CD4-positive, alpha-beta T cell treated with Interferon gamma for 1 hour (primary cell): Measurements from ENCODE around the gene ATG9B.

Source experiments
- DNase-seq: peaks from one replicate; pipeline ENCODE4 v3.0.0-alpha.2; 2020

Gene ATG9B, protein sequence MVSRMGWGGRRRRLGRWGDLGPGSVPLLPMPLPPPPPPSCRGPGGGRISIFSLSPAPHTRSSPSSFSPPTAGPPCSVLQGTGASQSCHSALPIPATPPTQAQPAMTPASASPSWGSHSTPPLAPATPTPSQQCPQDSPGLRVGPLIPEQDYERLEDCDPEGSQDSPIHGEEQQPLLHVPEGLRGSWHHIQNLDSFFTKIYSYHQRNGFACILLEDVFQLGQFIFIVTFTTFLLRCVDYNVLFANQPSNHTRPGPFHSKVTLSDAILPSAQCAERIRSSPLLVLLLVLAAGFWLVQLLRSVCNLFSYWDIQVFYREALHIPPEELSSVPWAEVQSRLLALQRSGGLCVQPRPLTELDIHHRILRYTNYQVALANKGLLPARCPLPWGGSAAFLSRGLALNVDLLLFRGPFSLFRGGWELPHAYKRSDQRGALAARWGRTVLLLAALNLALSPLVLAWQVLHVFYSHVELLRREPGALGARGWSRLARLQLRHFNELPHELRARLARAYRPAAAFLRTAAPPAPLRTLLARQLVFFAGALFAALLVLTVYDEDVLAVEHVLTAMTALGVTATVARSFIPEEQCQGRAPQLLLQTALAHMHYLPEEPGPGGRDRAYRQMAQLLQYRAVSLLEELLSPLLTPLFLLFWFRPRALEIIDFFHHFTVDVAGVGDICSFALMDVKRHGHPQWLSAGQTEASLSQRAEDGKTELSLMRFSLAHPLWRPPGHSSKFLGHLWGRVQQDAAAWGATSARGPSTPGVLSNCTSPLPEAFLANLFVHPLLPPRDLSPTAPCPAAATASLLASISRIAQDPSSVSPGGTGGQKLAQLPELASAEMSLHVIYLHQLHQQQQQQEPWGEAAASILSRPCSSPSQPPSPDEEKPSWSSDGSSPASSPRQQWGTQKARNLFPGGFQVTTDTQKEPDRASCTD

DNA sequence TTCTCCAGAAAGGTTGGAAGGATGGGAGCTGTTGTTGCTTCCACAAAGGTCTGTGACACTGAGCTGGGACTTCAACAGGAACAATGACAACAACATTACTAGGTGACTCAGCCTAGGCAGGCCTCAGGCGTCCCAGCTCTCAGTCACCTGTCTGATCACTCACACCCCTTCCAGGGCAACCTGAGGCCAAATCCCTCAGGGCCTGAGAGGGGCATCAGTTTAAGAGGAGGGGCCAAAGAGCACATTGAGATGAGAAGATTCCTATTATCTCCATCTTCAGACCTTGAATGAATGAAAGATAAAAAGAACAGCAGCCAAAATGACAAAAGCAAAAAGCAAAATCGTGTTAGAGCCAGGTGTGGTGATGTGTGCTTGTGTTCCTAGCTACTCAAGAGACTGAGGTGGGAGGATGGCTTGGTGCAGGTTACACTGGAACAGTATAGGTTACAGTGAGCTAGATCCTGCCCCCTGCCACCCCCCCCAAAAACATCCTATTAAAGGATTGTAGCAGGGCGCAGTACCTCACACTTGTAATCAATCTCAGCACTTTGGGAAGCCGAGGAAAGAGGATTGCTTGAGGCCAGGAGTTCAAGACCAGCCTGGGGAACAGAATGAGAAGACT is at the start of gene ATG9B:
Gene ATG9B, minus strand, starts transcription at position 60 of the 622 bp plus-strand sequence. CDS start 71 bp downstream, outside the sequence.
- no peak for DNase-seq

DNA sequence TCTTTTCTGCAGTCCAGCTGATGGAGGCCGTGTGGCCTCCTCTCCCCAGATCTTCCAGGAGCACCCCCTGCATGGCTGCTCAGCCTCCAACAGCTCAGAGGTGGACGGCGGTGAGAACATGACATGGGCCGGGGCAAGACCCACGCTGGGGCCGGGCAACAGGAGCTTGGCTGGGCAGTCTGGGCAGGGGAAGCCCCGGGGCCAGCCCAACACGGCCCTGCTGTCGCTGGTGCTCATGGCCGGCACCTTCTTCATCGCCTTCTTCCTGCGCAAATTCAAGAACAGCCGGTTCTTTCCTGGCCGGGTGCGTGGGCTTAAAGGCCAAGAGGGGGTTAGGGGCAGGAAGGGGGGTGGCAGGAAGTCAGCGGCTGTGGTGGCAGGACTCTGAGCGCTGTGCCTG is 49.7 kb upstream of the ATG9B start:
- no peak for DNase-seq

DNA sequence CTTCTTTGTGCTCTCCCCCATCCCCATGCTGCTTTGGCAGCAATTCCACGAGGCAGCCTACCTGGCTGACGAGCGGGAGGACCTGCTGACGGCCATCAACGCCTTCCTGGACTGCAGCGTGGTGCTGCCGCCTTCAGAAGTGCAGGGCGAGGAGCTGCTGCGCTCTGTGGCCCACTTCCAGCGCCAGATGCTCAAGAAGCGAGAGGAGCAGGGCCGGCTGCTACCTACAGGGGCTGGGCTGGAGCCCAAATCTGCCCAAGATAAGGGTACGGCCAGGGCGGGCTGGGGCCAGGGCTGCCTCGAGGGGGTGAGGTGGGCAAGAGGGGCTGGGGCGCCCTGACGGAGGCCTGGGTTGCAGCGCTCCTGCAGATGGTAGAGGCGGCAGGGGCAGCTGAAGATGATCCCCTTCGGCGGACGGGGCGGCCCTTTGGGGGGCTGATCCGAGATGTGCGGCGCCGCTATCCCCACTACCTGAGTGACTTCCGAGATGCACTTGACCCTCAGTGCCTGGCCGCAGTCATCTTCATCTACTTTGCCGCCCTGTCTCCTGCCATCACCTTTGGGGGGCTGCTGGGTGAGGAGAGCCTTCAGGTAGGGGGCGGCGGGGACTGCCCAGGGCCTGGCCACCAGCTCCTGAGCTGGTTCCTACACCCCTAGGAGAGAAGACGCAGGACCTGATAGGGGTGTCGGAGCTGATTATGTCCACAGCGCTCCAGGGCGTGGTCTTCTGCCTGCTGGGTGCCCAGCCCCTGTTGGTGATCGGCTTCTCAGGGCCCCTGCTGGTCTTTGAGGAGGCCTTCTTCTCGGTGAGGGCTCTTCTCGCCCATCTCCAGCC is 47.0 kb upstream of the ATG9B start:
- DNase-seq = no peak

DNA sequence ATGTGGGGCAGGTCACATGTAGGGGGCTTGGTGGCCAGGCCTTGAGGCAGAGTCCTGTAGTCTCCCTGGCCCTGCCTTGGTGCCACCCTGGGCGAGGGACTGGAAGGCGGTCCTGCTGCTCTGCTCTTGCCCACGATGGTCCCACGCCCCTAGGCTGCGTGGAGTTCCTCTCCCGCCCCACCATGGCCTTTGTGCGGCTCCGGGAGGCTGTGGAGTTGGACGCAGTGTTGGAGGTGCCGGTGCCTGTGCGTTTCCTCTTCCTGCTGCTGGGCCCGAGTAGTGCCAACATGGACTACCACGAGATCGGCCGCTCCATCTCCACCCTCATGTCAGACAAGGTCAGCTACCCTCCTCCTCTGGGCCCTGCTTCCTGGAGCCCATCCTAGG is 46.3 kb upstream of the ATG9B start:
- DNase-seq = no peak

DNA sequence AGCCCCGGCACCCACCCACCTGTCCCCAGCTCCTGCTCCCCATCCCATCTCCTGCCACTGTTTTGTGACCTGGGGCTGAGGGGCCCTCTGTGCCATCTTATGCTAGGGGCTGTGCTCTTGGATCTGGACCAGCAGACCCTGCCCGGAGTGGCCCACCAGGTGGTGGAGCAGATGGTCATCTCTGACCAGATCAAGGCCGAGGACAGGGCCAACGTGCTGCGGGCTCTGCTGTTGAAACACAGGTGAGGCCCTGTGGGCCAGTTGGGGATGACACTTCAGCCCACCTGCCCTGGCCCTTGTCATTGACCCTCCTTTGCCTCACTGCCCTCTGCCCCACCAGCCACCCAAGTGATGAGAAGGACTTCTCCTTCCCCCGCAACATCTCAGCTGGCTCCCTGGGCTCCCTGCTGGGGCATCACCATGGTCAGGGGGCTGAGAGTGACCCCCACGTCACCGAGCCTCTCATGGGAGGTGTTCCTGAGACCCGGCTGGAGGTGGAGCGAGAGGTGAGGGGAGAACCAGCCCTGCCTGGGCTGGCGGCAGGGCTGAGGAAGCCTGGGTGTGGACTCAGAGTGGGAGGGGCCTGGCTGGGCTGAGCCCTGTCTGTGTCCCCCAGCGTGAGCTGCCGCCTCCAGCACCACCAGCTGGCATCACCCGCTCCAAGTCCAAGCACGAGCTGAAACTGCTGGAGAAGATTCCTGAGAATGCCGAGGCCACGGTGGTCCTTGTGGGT is 45.7 kb upstream of the ATG9B start:
- DNase-seq = no peak

DNA sequence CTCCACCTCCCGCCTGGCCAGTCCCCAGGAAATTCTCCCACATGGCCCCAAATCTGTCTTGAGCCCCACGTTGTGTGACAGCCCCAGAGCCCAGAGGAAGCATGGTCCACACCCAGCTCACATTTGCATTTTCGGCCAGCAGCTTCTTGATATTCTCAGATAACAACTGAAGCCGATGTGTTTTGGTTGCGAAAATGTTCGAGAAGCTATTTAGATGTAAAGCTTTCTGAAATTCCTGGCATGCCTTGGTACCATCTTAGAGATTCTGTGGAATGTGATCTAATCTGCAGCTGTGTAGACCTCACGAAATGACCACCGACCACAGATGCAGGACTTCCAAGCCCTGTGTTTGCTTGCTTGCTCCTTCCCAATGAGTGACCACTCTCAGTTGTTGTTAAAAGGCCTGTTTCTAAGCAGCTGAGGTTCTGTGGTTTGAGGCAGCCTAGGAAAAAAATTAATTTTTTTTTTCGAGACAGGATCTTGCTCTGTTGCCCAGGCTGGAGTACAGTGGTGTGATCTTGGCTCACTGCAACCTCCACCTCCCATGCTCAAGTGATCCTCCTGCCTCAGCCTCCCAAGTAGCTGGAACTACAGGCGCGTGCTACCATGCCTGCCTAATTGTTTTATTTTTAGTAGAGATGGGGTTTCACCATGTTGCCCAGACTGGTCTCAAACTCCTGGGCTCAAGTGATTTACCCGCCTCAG is 43.9 kb upstream of the ATG9B start:
- DNase-seq = no peak

DNA sequence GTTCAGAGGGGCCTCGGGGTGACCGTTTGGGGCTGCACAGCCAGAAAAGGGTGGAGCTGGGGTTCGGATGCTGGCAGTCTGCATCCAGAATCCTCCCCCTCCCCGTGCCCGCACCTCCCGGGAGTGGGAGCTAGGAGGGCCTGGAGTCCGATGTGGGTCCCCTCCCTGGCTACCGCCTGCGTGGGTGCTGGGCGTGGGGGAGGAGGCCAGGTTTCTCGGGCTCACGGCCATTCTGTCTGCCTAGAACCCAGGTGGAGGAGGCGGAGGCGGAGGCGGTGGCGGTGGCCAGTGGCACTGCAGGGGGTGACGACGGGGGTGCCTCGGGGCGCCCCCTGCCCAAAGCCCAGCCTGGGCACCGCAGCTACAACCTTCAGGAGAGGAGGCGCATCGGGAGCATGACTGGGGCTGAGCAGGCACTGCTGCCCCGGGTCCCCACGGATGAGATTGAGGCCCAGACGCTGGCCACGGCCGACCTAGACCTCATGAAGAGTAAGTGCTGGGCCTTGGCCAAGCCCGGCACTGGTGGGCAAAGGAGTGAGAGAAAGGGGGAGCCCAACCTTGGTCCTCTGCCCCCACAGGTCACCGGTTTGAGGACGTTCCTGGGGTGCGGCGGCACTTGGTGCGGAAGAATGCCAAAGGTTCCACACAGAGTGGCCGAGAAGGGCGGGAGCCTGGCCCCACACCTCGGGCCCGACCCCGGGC is 42.1 kb upstream of the ATG9B start:
- DNase-seq = no peak

DNA sequence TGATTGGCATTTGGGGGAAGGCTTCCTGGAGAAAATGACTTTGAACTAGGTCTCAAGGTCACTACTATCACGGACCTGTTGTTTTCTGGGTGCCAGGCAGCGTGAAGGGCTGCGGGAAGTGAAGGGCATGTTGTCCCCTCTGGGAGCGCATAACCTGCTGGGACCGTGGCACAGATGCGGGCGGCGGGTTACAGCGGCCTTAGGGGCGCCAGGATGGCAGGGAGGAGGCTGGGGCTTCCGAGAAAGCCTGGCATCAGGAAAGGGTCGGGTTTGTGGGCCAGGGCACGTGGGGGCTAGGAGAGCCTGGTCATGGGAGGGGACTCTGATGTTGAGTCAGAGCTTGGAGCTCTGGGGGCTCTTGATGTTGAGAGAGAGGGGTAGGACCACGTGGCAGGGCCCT is 41.2 kb upstream of the ATG9B start:
- no peak for DNase-seq

DNA sequence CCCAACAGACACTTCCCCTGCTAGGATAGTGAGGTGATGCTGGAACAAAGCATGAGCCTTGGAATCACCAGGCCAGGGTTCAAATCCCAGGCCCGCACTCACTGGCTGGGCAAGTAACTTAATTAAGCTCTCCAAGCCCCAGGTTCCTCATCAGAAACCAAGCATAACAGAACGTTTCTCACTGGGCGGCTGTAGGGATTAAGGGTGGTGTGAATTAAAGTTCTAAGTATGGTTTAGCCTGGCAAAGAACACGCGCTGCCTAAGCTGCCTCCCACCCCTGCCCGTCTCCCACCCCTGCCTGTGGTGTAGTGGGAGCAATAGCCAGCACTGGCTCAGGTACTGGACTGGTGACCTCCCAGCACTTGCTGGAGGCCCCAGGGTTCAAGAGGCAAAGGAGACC is 40.7 kb upstream of the ATG9B start:
- DNase-seq = no peak

DNA sequence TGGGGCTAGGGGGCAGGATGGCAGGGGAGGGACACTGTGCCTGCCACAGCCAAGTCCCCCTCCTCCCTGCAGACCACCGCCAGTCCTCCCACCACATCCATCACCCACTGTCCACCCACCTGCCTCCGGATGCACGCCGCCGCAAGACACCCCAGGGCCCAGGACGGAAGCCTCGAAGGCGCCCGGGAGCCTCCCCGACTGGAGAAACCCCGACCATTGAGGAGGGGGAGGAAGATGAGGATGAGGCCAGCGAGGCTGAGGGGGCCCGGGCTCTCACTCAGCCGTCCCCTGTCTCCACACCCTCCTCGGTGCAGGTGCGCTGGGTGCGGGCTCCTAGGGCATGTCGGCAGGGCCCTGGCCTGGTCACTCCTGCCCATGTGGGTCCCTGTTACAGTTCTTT is 40.2 kb upstream of the ATG9B start:
- no peak for DNase-seq

DNA sequence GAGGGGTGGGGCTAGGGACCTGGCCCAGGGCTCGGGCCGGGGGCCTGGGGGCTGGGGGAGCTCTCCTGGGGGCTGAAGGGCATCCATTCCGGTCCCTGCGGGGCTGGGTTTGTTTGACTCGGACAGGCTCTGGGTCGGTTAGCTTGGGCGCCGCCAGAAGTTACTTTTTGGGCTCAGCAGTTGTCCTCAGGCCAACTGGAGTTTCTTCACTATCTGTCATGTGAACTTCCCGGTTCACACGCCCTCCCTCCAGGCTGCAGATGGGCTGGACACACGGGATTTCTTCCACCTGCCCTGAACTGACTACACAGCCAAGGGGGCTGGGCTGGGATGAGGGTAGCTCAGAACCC is 38.9 kb upstream of the ATG9B start:
- DNase-seq = no peak

DNA sequence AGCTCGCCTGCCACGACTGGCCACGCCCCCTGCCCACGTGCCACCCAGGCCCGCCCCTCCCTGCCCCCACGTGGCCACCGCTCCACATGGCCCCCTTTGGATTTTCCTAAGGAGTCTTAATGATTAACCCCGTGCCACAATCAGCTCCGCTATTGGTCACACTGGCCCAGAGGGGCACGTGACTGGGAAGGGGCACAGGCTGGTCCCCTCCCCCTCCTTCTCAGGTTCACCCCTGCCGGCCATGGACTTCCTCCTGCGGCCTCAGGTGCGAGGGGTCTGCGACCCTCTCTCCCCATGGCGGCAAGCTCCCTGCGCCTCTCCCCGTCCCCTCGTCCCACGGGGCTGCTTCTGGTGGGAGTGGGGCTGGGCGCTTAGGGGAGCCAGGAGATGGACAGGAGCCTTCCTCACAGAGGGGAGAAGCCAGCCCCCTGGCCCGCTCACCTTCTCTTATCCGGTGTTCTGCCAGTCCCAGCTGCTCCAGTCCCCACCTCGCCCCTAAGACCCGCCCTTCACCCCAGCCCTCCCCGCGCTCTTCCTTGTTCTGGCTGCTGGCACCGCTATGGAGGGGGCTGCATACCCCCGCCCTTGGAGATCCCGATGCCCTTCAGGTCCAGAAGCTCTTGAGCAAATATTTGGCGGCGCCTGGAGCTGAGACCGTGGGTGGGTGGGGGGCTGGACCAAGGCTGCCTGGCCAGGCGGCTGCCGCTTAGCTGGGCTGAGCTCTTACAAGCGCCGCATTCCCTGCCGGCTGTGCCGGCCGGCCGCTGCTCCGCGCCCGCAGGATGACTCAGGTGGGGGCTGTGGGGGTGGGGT is 38.3 kb upstream of the ATG9B start:
- DNase-seq = no peak

DNA sequence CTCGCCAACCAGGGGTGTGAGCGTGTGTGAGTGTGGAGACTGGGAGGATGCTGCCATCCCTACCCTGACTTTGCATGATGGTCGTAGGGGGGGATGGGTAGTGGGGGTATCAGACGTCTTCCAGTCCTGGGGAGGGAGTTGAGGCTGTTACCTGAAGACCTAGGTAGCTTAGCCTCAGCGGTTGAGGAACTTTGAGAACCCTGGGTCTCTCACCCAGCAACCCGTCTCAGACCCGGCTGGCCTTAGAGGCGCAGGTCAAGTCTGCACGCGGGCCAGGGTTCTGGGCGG is 37.8 kb upstream of the ATG9B start:
- no peak for DNase-seq

DNA sequence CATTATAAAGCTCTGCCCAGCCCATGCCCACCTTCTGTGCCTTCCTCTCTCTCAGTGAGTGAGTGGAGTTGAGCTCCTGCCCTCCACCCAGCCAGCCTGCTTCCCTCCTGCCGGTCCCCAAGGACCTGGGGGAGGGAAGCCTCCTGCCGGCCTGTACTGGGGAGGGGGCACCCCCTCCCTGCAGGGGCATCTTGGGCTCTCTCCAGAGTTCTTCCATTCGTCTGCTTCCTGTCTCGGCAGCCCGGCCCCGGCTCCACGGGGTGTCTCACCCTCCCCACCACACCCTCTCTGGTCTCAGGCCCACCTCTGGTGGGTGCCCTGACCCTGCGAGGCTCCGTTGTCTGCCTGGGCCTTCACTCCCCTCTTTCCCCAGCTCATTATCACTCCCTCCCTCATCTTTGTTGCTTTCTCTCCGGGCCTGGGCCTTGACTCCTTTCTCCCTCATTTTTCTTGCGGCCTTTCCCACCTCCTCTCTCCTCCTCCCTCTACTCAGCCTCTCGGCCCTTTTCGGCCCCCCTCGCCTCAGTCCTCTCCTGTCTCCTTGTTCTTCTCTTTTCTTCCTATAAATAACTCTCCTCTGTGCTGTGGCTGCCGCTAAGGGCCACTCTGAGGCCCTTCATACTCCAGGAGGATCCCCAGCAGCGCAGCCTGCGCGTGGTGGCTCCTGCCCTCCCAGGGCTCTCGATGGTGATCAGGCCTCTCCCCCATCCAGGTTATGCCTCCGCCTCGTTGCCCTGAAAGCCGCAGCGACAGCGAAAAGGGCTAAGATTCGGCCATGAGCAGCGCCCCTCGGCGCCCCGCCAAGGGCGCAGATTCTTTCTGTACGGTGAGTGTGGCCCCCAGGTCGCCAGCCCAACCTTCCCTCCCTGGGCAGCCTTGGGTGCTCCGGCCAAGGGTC is 37.2 kb upstream of the ATG9B start:
- DNase-seq = no peak

DNA sequence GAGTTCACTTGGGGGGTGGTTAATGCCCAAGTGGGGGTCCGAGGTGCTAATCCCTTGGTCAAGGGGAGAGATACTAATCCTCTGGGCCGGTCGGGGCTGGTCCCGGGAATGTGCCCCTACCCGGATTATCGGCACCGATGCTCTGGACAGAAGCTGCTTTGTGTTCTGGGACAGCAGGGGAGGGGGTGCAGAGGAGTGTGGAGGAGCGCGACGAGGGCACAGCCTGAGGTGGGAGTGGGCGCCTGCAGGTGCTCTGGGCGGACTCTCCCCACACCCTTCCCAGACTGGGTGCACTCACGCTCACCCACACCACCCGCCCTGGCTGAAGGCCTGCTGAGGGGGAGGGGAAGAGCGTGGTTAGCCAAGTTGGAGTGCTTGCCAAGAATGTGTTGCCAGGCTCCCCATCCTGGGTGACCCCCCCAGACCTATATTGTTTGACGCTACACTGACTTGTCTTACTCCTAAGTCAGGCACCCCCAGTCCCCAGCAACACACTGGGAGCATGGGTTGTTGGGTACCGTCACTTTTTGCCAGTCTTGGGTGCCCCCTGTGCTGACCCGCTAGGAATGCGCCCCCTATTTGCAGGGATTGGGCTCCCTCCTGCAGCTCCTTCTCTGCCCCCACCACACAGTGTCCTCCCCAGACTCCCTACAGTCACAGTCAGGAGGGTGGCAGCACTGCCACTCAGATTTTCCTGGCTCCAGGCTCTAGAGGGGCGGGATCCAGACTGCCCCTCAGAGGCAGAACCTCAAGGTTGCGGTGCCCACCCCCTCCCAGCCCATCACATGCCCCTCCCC is 36.3 kb upstream of the ATG9B start:
- DNase-seq = no peak

DNA sequence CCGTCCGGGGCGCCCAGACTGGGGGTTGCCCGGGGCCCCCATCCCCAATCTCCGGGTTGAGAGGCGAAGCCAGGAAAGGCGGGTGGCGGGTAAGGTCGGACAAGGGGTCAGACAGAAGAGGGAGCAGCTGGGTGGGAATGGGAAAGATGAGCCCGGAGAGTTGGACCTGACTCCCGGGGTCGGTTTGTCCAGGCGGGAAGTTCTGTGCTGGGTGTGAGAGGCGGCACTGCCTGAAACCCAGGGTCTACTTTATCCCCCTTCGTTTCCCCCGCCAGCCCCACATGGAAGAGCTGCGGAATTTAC is 35.8 kb upstream of the ATG9B start:
- no peak for DNase-seq

DNA sequence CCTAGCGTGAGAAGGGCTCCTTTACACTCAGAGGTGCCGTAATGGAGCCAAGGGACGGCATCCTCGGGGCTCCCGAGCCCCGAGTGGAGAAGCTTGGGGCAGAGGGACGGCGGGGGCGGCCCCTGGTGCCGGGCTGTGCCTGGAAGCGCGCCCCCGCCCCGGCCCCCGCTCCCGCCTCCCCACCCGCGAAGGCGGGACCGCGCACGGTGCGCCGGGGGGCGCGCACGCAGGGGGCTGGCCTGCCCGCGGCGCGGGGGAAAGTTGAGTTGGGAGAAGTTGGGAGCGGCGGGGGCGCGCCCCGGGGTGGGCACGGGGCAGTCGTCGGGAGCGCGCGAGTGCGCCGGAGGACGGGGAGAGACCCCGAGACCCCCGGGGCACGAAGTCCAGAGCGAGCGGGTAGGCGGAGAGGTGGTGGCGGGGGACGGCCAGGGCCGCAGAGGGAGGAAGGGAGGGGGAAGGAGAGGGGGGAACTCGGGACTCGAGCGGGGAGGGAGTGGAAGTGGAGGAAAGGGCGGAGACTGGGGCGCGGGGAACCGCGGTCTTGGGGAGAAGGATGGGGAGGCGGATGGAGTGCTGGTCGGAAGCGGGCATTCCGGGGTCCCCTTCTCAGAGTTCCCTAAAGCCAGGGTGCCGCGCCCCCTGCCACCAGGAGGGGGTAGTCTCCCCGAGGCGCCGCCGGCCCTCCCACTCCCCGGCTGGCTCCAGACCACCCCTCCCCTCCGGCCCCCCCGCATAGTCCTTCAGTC is 35.2 kb upstream of the ATG9B start, which contains the start of gene SLC4A2:
Gene SLC4A2, plus strand, starts transcription at position 223 of the 746 bp plus-strand sequence. CDS start 2,399 bp downstream, outside the sequence.
- peak; percentile 60 for DNase-seq
